Muscle layer of duodenum (tissue), 2 donors: ENCODE results near the gene ABCC4.

Experiments used
- H3K27ac ChIP-seq: one replicate; pipeline ENCODE4 v1.7.0; 2013; ENCODE audit warnings: mild to moderate bottlenecking, low read length
- H3K27me3 ChIP-seq: one replicate; pipeline ENCODE4 v1.7.0; 2013; ENCODE audit warnings: low read depth, mild to moderate bottlenecking, control low read depth, low read length
- H3K36me3 ChIP-seq, 2 donors: one replicate each; pipeline ENCODE4 v1.7.0; 2013; ENCODE audit warnings: low read length in 2 of 2, control low read depth in 1 of 2, mild to moderate bottlenecking in 1 of 2; ENCODE audit not compliant: insufficient read depth in 2 of 2, control insufficient read depth in 1 of 2
- H3K4me1 ChIP-seq, 2 donors: one replicate each; pipeline ENCODE4 v1.7.0; 2013; ENCODE audit warnings: low read length in 2 of 2, mild to moderate bottlenecking in 2 of 2, control low read depth in 1 of 2, moderate library complexity in 1 of 2; ENCODE audit not compliant: insufficient read depth in 2 of 2, control insufficient read depth in 1 of 2
- H3K4me3 ChIP-seq, 2 donors: one replicate each; pipeline ENCODE4 v1.7.0; 2013; ENCODE audit warnings: low read length in 2 of 2, low read depth in 1 of 2, mild to moderate bottlenecking in 1 of 2
- H3K9me3 ChIP-seq, 2 donors: one replicate each; pipeline ENCODE4 v1.7.0; 2013; ENCODE audit warnings: low read length in 2 of 2, control low read depth in 1 of 2, mild to moderate bottlenecking in 1 of 2; ENCODE audit not compliant: control insufficient read depth in 1 of 2
- donor health status: healthy.

Gene ABCC4

GRCh38 chr13:95067303-95067702 is 233.9 kb downstream of the ABCC4 start:
- Histone ChIP-seq H3K4me3 (no peak overlapping the region), H3K27ac (no peak overlapping the region), H3K9me3 (no peaks in the 10 kb centered on the region), H3K27me3 (no peaks in the 10 kb centered on the region), H3K36me3 (peaks cover 20 to 30% of the 10 kb centered on the region in 2 donors), H3K4me1 (no peaks in the 10 kb centered on the region)

GRCh38 chr13:95060014-95060519 is 241.2 kb downstream of the ABCC4 start:
- Histone ChIP-seq H3K27me3 (no peaks in the 10 kb centered on the region), H3K9me3 (no peaks in the 10 kb centered on the region)

GRCh38 chr13:95059306-95059705 is 241.9 kb downstream of the ABCC4 start:
- no peaks in the 10 kb centered on the region for H3K27me3 ChIP-seq

More at GRCh38 chr13:95060014-95060519, 241.2 kb downstream of the ABCC4 start:
- Histone ChIP-seq H3K27ac (no peak overlapping the region), H3K4me3 (no peak overlapping the region), H3K4me1 (peaks cover 0 to 5% of the 10 kb centered on the region in 2 donors), H3K36me3 (peaks cover 0 to 4% of the 10 kb centered on the region in 2 donors)

GRCh38 chr13:95058680-95059079 is 242.6 kb downstream of the ABCC4 start:
- no peaks in the 10 kb centered on the region for H3K27me3 ChIP-seq
- no peaks in the 10 kb centered on the region for H3K9me3 ChIP-seq
- peaks cover 0 to 5% of the 10 kb centered on the region in 2 donors for H3K4me1 ChIP-seq
- H3K36me3 ChIP-seq = peaks cover 4% of the 10 kb centered on the region in 2 donors
- no peak overlapping the region for H3K4me3 ChIP-seq
- H3K27ac ChIP-seq = no peak overlapping the region

More at GRCh38 chr13:95059306-95059705, 241.9 kb downstream of the ABCC4 start:
- Histone ChIP-seq H3K4me1 (peaks cover 0 to 5% of the 10 kb centered on the region in 2 donors), H3K27ac (no peak overlapping the region), H3K9me3 (no peaks in the 10 kb centered on the region), H3K36me3 (peaks cover 3 to 4% of the 10 kb centered on the region in 2 donors), H3K4me3 (no peak overlapping the region)

GRCh38 chr13:95056266-95056665 is 245.0 kb downstream of the ABCC4 start:
- H3K27me3 ChIP-seq = no peaks in the 10 kb centered on the region
- peaks cover 4% of the 10 kb centered on the region in 2 donors for H3K36me3 ChIP-seq
- no peaks in the 10 kb centered on the region for H3K9me3 ChIP-seq
- H3K4me1 ChIP-seq = peaks cover 0 to 5% of the 10 kb centered on the region in 2 donors
- no peak overlapping the region for H3K4me3 ChIP-seq
- no peak overlapping the region for H3K27ac ChIP-seq

GRCh38 chr13:95050800-95051615 is 250.2 kb downstream of the ABCC4 start:
- Histone ChIP-seq H3K27me3 (no peaks in the 10 kb centered on the region), H3K36me3 (peaks cover 0 to 8% of the 10 kb centered on the region in 2 donors), H3K4me3 (no peak overlapping the region), H3K27ac (no peak overlapping the region), H3K4me1 (no peaks in the 10 kb centered on the region), H3K9me3 (no peaks in the 10 kb centered on the region)

GRCh38 chr13:95049772-95050171 is 251.5 kb downstream of the ABCC4 start:
- no peaks in the 10 kb centered on the region for H3K27me3 ChIP-seq
- peaks cover 0 to 8% of the 10 kb centered on the region in 2 donors for H3K36me3 ChIP-seq
- no peak overlapping the region for H3K27ac ChIP-seq
- no peaks in the 10 kb centered on the region for H3K9me3 ChIP-seq
- no peaks in the 10 kb centered on the region for H3K4me1 ChIP-seq
- H3K4me3 ChIP-seq = no peak overlapping the region

- Histone ChIP-seq H3K36me3 (peaks cover 18 to 21% of the 10 kb centered on the region in 2 donors), H3K9me3 (no peaks in the 10 kb centered on the region), H3K27me3 (no peaks in the 10 kb centered on the region), H3K4me1 (no peaks in the 10 kb centered on the region), H3K4me3 (no peak overlapping the region), H3K27ac (no peak overlapping the region)
Observed at GRCh38 chr13:95044452-95045205, 256.6 kb downstream of the ABCC4 start.

GRCh38 chr13:95039415-95039814 is 261.8 kb downstream of the ABCC4 start:
- no peak overlapping the region for H3K4me3 ChIP-seq
- H3K27ac ChIP-seq = no peak overlapping the region
- H3K36me3 ChIP-seq = peaks cover 18 to 30% of the 10 kb centered on the region in 2 donors
- no peaks in the 10 kb centered on the region for H3K27me3 ChIP-seq
- no peaks in the 10 kb centered on the region for H3K9me3 ChIP-seq
- no peaks in the 10 kb centered on the region for H3K4me1 ChIP-seq

GRCh38 chr13:95038949-95039348 is 262.3 kb downstream of the ABCC4 start:
- H3K4me1 ChIP-seq = no peaks in the 10 kb centered on the region
- H3K27me3 ChIP-seq = no peaks in the 10 kb centered on the region
- no peak overlapping the region for H3K27ac ChIP-seq
- H3K9me3 ChIP-seq = no peaks in the 10 kb centered on the region
- H3K4me3 ChIP-seq = no peak overlapping the region
- H3K36me3 ChIP-seq = peaks cover 18 to 35% of the 10 kb centered on the region in 2 donors
